H1 (cell line): Measurements from ENCODE around the gene SPTBN4. TPM values are rescaled to one million over a fixed set of nuclear protein-coding genes. Genes with fewer than 3 reads are reported as not detected.

Experiments
- ATF3 ChIP-seq: IDR thresholded peaks from 2 replicates; pipeline ENCODE4 v1.6.1; 2011; ENCODE audit warnings: low read depth, mild to moderate bottlenecking, low read length; ENCODE audit not compliant: insufficient read depth
- BACH1 ChIP-seq: IDR thresholded peaks from 2 replicates; pipeline ENCODE4 v1.6.1; 2012; ENCODE audit warnings: low read length, improper control_type of control experiment
- CBX5 ChIP-seq: fragments of 300-800, 300-1000 bp; sonication (generic); IDR thresholded peaks from 2 replicates; pipeline ENCODE4 v1.7.1; 2016; ENCODE audit warnings: antibody characterized with exemption, low read length, low read depth
- CBX8 ChIP-seq: fragments of 300-800, 300-1000 bp; sonication (generic); IDR thresholded peaks from 2 replicates; pipeline ENCODE4 v1.7.1; 2016; ENCODE audit warnings: low read depth, low read length, borderline replicate concordance
- CHD1 ChIP-seq: IDR thresholded peaks from 2 replicates; pipeline ENCODE4 v1.6.1; 2012; ENCODE audit warnings: low read depth, low read length, improper control_type of control experiment
- CTBP2 ChIP-seq: IDR thresholded peaks from 2 replicates; pipeline ENCODE4 v1.7.0; 2011; ENCODE audit warnings: borderline replicate concordance, mild to moderate bottlenecking, moderate library complexity, mixed read lengths, low read length; ENCODE audit not compliant: insufficient read depth, insufficient read length
- E2F6 ChIP-seq: IDR thresholded peaks from 2 replicates; pipeline ENCODE4 v1.6.1; 2012; ENCODE audit warnings: inconsistent platforms
- EZH2 ChIP-seq: fragments of 200-600 bp; sonication (generic); IDR thresholded peaks from 2 replicates; pipeline ENCODE4 v1.7.1; 2012; ENCODE audit warnings: low read depth, mild to moderate bottlenecking, moderate library complexity, low read length, inconsistent platforms; ENCODE audit not compliant: severe bottlenecking
- GTF2F1 ChIP-seq: IDR thresholded peaks from 2 replicates; pipeline ENCODE4 v1.6.1; 2012; ENCODE audit warnings: low read depth, low read length, improper control_type of control experiment, borderline replicate concordance
- JUN ChIP-seq: IDR thresholded peaks from 2 replicates; pipeline ENCODE4 v1.6.1; 2011; ENCODE audit warnings: low read depth, mild to moderate bottlenecking, improper control_type of control experiment, low read length
- JUND ChIP-seq: IDR thresholded peaks from 2 replicates; pipeline ENCODE4 v1.6.1; 2011; ENCODE audit warnings: mild to moderate bottlenecking, improper control_type of control experiment, low read length
- KDM1A ChIP-seq: fragments of 200-600, 300-600 bp; sonication (generic); IDR thresholded peaks from 2 replicates; pipeline ENCODE4 v1.7.1; 2016; ENCODE audit warnings: mild to moderate bottlenecking, low read length, borderline replicate concordance
- MAFK ChIP-seq: IDR thresholded peaks from 2 replicates; pipeline ENCODE4 v1.6.1; 2012; ENCODE audit warnings: low read depth, mild to moderate bottlenecking, improper control_type of control experiment, low read length
- NANOG ChIP-seq: IDR thresholded peaks from 2 replicates; pipeline ENCODE4 v1.6.1; 2011; ENCODE audit warnings: low read length, low read depth, mild to moderate bottlenecking, inconsistent platforms; ENCODE audit not compliant: insufficient read depth, poor library complexity, severe bottlenecking
- POU5F1 ChIP-seq: IDR thresholded peaks from 2 replicates; pipeline ENCODE4 v1.6.1; 2011; ENCODE audit warnings: low read depth, mild to moderate bottlenecking, low read length, moderate library complexity
- RAD21 ChIP-seq, 2 experiments: IDR thresholded peaks in 1 of 2; conservative IDR thresholded peaks in 1 of 2; 2 replicates each; pipeline ENCODE4 v1.6.1; 2011; ENCODE audit warnings: low read depth in 2 of 2, low read length in 2 of 2, improper control_type of control experiment in 1 of 2, inconsistent platforms in 1 of 2, mild to moderate bottlenecking in 1 of 2, moderate library complexity in 1 of 2
- SIRT6 ChIP-seq: IDR thresholded peaks from one replicate; pipeline ENCODE4 v1.7.1; 2012; ENCODE audit warnings: low read length, inconsistent platforms
- TAF7 ChIP-seq: optimal IDR thresholded peaks from 2 replicates; pipeline ENCODE3; 2011; ENCODE audit warnings: low read depth, mild to moderate bottlenecking, inconsistent platforms, low read length, moderate library complexity, borderline replicate concordance
- TEAD4 ChIP-seq: IDR thresholded peaks from 2 replicates; pipeline ENCODE4 v1.6.1; 2012; ENCODE audit warnings: low read depth, low read length, inconsistent platforms, mixed read lengths
- USF2 ChIP-seq: IDR thresholded peaks from 2 replicates; pipeline ENCODE4 v1.6.1; 2011; ENCODE audit warnings: low read length, improper control_type of control experiment
- YY1 ChIP-seq: IDR thresholded peaks from 2 replicates; pipeline ENCODE4 v1.6.1; 2011; ENCODE audit warnings: low read depth, mild to moderate bottlenecking, low read length
- polyA plus RNA-seq, 7 experiments: library from polyadenylated mRNA; depleted of rRNA in 3 of 7; stranded (reverse) in 5 of 7; unstranded in 2 of 7; fragments of >200 nt in 5 of 7; fragments of 200-250 nt in 2 of 7; gene quantifications; 1 replicate in 5 of 7; 2 replicates in 1 of 7; 4 replicates in 1 of 7; pipeline versions ENCODE4 v1.2.1 to v1.2.3, GENCODE V29; 2011 to 2013; ENCODE audit warnings: missing spikeins in 2 of 7, mixed read lengths in 2 of 7
- total RNA-seq: library from RNA; stranded (reverse); fragmentation: NEBNext Ultra II Directional; extraction: Animal tissue kit (Norgen Biotek cat#: 25700); gene quantifications from 2 replicates; pipeline ENCODE4 v1.2.1, GENCODE V29; 2021

The SPTBN4 gene
- total and polyA plus RNA-seq, 2 of the 8 experiments (the other 6 are each of a cell fraction or from before 2014, with no cell fraction given), result 1.9 to 3.0 TPM

- TF ChIP-seq RAD21 (IDR thresholded peaks at IDR 0.05 in 1 of 2, conservative IDR thresholded peaks at IDR 0.05 in 1 of 2; ENCODE audit: low read depth in 2 of 2, low read length in 2 of 2) (no peak), CBX5 (no peak), GTF2F1 (no peak), TEAD4 (no peak), ATF3 (no peak), CBX8 (no peak), EZH2 (no peak), KDM1A (no peak), USF2 (no peak), E2F6 (peak; percentile 70; the same call in 1 of the 2 replicates), JUN (no peak), TAF7 (peak; percentile 12), SIRT6 (no peak), BACH1 (no peak), CTBP2 (no peak), POU5F1 (no peak), CHD1 (no peak), JUND (no peak), YY1 (no peak), MAFK (no peak), NANOG (no peak)
These were observed 147.2 kb downstream of the SPTBN4 start (continued) for GRCh38 chr19:40613690-40614621.
